GM12873 (cell line): ENCODE results near the gene SP4.

Source experiments
- CTCF ChIP-seq: IDR thresholded peaks from 2 replicates; pipeline ENCODE4 v1.5.1; 2012; ENCODE audit warnings: low read depth, mild to moderate bottlenecking, moderate library complexity, low read length, control low read depth; ENCODE audit not compliant: insufficient read depth; ENCODE audit errors: missing control alignments

Gene SP4

GRCh38 chr7:21427871-21428658 is at the start of gene SP4:
TSS of gene SP4 (plus strand) at chr7:21428083. CDS start at chr7:21428252, 169 bp downstream.
- no peak for TF ChIP-seq CTCF

GRCh38 chr7:21383227-21384220 is 44.4 kb upstream of the SP4 start:
- no peak for TF ChIP-seq CTCF

GRCh38 chr7:21393937-21394336 is 33.9 kb upstream of the SP4 start:
- no peak for TF ChIP-seq CTCF

- TF ChIP-seq CTCF: no peak
Observed at GRCh38 chr7:21401944-21402343, 25.9 kb upstream of the SP4 start.

- TF ChIP-seq CTCF: no peak
Observed at GRCh38 chr7:21407796-21408480, 19.9 kb upstream of the SP4 start.

GRCh38 chr7:21408481-21408820 is 19.4 kb upstream of the SP4 start:
- no peak for TF ChIP-seq CTCF
